Epithelial cell of esophagus (primary cell): ENCODE results near the gene MAP2K4.

ENCODE experiments used
- DNase-seq: peaks from one replicate; pipeline ENCODE4 v3.0.0; 2010; ENCODE audit warnings: low read depth
- H3K4me3 ChIP-seq: 2 replicates; pipeline ENCODE4 v1.5.1; 2011; ENCODE audit warnings: mild to moderate bottlenecking, low read length, control low read depth
- TF ChIP-seq, protein P1 (sequence below): IDR thresholded peaks from 2 replicates; pipeline ENCODE4 v1.5.1; 2011; ENCODE audit warnings: low read depth, mild to moderate bottlenecking, low read length, control low read depth, inconsistent platforms; ENCODE audit not compliant: insufficient read depth; ENCODE audit errors: missing control alignments

MAP2K4 gene

DNA sequence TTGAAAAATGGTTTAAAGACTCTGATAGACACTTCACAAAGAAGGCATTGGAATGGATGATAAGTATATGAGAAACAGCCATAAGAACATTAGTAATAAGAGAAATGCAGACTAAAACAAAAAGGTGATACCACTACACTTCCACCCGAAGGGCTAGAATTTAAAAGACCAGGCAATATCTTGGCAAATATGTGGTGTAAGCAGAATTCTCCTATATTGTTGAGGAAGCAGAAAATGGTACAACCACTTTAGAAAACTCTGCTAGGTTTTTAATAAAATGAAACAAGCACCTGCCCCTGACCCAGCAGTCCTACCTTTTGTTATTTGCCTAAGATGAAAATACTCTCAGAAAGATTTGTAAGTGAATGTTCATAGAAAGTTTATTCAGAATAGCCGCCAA is 43.7 kb downstream of the MAP2K4 start:
- DNase-seq: no peak
- TF ChIP-seq, protein P1, sequence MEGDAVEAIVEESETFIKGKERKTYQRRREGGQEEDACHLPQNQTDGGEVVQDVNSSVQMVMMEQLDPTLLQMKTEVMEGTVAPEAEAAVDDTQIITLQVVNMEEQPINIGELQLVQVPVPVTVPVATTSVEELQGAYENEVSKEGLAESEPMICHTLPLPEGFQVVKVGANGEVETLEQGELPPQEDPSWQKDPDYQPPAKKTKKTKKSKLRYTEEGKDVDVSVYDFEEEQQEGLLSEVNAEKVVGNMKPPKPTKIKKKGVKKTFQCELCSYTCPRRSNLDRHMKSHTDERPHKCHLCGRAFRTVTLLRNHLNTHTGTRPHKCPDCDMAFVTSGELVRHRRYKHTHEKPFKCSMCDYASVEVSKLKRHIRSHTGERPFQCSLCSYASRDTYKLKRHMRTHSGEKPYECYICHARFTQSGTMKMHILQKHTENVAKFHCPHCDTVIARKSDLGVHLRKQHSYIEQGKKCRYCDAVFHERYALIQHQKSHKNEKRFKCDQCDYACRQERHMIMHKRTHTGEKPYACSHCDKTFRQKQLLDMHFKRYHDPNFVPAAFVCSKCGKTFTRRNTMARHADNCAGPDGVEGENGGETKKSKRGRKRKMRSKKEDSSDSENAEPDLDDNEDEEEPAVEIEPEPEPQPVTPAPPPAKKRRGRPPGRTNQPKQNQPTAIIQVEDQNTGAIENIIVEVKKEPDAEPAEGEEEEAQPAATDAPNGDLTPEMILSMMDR: no peak
- no peak overlapping the region for H3K4me3 ChIP-seq

DNA sequence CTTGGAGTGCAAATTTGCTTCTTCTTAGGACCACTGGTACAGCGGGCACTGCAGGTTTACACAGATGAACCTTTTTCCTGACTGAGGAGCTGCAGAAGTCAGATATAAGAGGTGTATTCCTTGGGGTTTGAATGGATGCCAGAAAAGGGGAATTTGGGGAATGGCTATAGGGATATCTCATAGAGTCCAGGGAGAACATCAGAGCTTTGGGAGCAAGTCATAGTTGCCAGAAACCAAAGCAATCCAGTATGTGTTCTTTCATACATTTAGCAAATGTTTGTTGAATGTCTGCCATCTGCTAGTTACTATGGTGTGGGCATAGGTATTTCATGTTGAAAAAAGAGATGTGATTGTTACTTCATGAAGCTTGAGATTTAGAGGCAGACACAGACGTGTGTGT is 46.8 kb downstream of the MAP2K4 start:
- DNase-seq: no peak
- no peak overlapping the region for H3K4me3 ChIP-seq
- TF ChIP-seq, protein P1: no peak

DNA sequence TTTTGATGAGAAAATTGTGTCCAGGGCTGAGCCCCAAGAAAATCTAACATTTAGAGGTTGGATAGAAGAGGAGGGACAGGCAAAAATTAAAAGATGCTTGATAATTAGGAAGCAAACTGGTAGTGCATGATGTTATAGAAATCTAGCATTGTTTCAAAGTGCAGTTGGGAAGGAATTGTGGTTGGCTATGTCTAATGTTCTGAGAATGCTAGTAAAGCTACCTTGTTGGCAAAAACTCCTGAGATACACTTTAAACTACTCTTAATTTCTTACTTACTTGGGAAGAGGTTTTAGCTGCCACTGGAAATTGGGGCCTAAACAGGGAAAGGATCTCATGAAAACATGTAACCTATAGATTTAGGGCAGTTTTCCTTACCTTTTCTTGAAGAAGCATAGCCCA is 48.3 kb downstream of the MAP2K4 start:
- TF ChIP-seq, protein P1: no peak
- no peak for DNase-seq
- H3K4me3 ChIP-seq: no peak overlapping the region

DNA sequence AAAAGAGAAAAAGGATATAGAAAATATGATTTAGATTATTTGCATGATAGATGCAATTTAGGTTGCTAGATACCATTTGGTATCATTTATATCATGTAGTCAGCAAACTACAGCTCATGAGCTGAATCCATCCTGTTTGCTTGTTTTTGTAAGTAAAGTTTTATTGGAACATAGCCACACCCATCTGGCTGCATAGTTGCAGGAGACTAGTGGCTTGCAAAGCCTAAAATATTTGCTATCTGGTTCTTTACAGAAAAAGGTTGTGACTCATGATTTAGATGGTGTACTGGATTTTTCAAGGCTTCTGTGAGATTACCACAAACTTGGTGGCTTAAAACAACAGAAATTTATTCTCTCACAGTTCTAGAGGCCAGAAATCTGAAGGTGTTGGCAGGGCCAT is 49.9 kb downstream of the MAP2K4 start:
- TF ChIP-seq, protein P1: no peak
- no peak overlapping the region for H3K4me3 ChIP-seq
- peak; percentile 32 for DNase-seq

DNA sequence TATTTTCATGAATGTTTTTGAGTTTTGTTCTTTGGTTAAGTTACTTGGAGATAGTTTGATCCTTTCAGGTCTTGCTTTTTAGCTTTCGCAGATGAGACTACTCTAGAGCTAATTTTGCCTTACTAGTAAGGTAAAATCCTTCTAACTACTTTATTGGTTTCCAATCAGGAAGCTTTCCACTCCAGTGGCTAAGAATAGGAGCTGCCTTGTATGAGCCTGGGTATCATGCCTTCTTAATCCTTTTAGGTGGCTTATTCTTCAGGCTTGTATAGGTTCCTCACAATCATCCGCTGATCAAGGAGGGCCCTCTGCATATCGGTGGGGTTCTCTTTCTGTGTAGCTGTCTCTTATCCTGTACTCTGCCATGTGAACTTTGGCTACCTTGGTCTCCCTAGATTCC is 53.7 kb downstream of the MAP2K4 start:
- no peak overlapping the region for H3K4me3 ChIP-seq
- no peak for DNase-seq
- TF ChIP-seq, protein P1: no peak

DNA sequence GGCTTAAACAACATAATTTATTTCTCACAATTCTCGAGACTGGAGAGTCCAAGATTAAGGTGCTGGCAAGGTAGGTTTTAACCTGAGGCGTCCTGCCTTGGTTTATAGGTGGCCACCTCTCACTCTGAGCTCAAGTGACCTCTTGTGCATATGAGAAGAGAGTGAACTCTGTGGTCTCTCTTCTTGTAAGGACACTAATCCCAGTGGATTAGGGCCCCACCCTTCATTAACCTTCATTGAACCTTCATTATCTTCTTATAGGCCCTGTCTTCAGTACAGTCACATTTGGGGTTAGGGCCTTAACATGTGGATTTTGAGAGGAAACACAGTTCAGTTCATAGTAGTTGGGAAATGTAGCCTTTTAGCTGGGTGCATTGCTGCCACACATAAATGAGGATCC is 57.1 kb downstream of the MAP2K4 start:
- TF ChIP-seq, protein P1: no peak
- no peak overlapping the region for H3K4me3 ChIP-seq
- no peak for DNase-seq

DNA sequence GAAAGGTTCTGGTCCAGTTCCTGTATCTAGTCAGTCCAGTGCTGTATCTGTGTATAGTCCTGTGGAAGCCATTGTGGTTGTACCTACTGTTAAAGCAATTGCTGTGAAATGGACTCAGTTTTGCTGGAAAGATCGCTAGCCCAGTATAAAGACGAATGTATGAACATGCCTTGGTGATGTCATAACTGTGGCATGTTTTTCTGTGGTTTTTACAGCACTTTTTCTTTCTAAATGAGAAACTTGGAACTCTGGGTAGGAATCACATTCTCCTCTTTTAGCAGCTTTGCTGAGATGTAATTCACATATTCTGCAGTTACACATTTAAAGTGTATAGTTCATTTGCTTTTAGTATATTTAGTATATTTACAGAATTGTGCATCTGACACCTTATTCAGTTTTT is 58.1 kb downstream of the MAP2K4 start:
- no peak overlapping the region for H3K4me3 ChIP-seq
- TF ChIP-seq, protein P1: no peak
- peak; percentile 67 for DNase-seq
